H1 (cell line): ENCODE results near the gene LDLRAD4. TPM values are rescaled to one million over a fixed set of nuclear protein-coding genes. Genes with fewer than 3 reads are reported as not detected.

Experiments used
- CTCF ChIA-PET: fragments of 300-600 bp; sonication (Branson Sonifier 250); formaldehyde crosslinking; loops from one replicate; lab custom pipeline; 2021; ENCODE audit not compliant: partially characterized antibody; lab: Charles Lee
- POLR2A ChIA-PET: fragments of 300-600 bp; sonication (Branson Sonifier 250); formaldehyde crosslinking; loops from one replicate; lab custom pipeline; 2021; ENCODE audit warnings: inconsistent platforms; ENCODE audit not compliant: partially characterized antibody; lab: Charles Lee
- DNase-seq, 2 experiments: peaks; one replicate each; pipeline versions ENCODE4 v3.0.0 to v3.0.0-alpha.2; 2010 to 2022; ENCODE audit warnings: low spot score in 2 of 2, low read depth in 1 of 2, mixed read lengths in 1 of 2
- FAIRE-seq: peaks from 2 replicates; lab custom pipeline; 2011; peaks lifted over from hg19 to GRCh38; lab: Jason Lieb, UNC
- H2AFZ ChIP-seq: 2 replicates; pipeline ENCODE4 v1.8.1; 2012; ENCODE audit warnings: low read length, inconsistent platforms
- H2AK5ac ChIP-seq: 2 replicates; pipeline ENCODE4 v1.6.1; 2013; ENCODE audit warnings: low read depth, low read length
- H2BK120ac ChIP-seq: replicated peaks from 2 replicates; pipeline ENCODE3; 2013; ENCODE audit warnings: low read depth, low read length, inconsistent platforms
- H2BK12ac ChIP-seq: 2 replicates; pipeline ENCODE4 v1.6.1; 2013; ENCODE audit warnings: low read depth, low read length
- H2BK15ac ChIP-seq: 2 replicates; pipeline ENCODE4 v1.6.1; 2013; ENCODE audit warnings: low read length
- H2BK20ac ChIP-seq: 2 replicates; pipeline ENCODE4 v1.6.1; 2013; ENCODE audit warnings: low read length
- H2BK5ac ChIP-seq: 2 replicates; pipeline ENCODE4 v1.6.1; 2013; ENCODE audit warnings: low read depth, low read length
- H3K14ac ChIP-seq: 2 replicates; pipeline ENCODE4 v1.6.1; 2013; ENCODE audit warnings: inconsistent platforms; ENCODE audit not compliant: insufficient read length
- H3K18ac ChIP-seq: 2 replicates; pipeline ENCODE4 v1.6.1; 2013; ENCODE audit warnings: low read length; ENCODE audit errors: extremely low read depth
- H3K23ac ChIP-seq: 2 replicates; pipeline ENCODE4 v1.6.1; 2013; ENCODE audit warnings: inconsistent platforms; ENCODE audit not compliant: insufficient read length
- H3K23me2 ChIP-seq: 2 replicates; pipeline ENCODE4 v1.6.1; 2013; ENCODE audit warnings: low read depth, low read length
- H3K27ac ChIP-seq: 2 replicates; pipeline ENCODE4 v1.6.1; 2011; ENCODE audit warnings: low read depth, low read length, inconsistent platforms
- H3K27me3 ChIP-seq, 4 experiments: replicated peaks in 1 of 4; 1 replicate in 1 of 4; 2 replicates in 3 of 4; pipeline versions ENCODE4 v1.6.1 to v1.8.1; 2011 to 2013; ENCODE audit warnings: low read length in 3 of 4, mild to moderate bottlenecking in 3 of 4, inconsistent platforms in 2 of 4, mixed read lengths in 2 of 4, moderate library complexity in 1 of 4; ENCODE audit not compliant: control insufficient read depth in 3 of 4, insufficient read depth in 3 of 4; ENCODE audit errors: extremely low read depth in 1 of 4
- H3K36me3 ChIP-seq, 4 experiments: 2 replicates each; pipeline versions ENCODE4 v1.6.1 to v1.8.1; 2011 to 2013; ENCODE audit warnings: mild to moderate bottlenecking in 4 of 4, low read length in 3 of 4, moderate library complexity in 2 of 4, control low read depth in 1 of 4, inconsistent platforms in 1 of 4; ENCODE audit not compliant: insufficient read depth in 4 of 4, control insufficient read depth in 2 of 4
- H3K4ac ChIP-seq: replicated peaks from 2 replicates; pipeline ENCODE3; 2013; ENCODE audit warnings: low read length, low read depth, mixed read lengths, inconsistent platforms; ENCODE audit not compliant: insufficient read length
- H3K4me1 ChIP-seq, 4 experiments: replicated peaks in 1 of 4; 1 replicate in 1 of 4; 2 replicates in 3 of 4; pipeline versions ENCODE4 v1.6.1 to v1.8.1; 2011 to 2013; ENCODE audit warnings: low read length in 3 of 4, inconsistent platforms in 2 of 4, mixed read lengths in 1 of 4; ENCODE audit not compliant: insufficient read depth in 4 of 4, control insufficient read depth in 3 of 4
- H3K4me2 ChIP-seq, 2 experiments: 2 replicates each; pipeline versions ENCODE4 v1.6.1 to v1.8.1; 2011 to 2013; ENCODE audit warnings: low read depth in 2 of 2, low read length in 2 of 2, control low read depth in 1 of 2, inconsistent platforms in 1 of 2, mild to moderate bottlenecking in 1 of 2; ENCODE audit not compliant: insufficient read depth in 1 of 2
- H3K4me3 ChIP-seq, 4 experiments: fragments of 200-600, 300-600 bp in 1 of 4; sonication (generic), shearing (Covaris generic), sonication (Bioruptor Twin) in 1 of 4; 2 replicates each; pipeline versions ENCODE4 v1.5.1 to v1.8.1; 2011 to 2016; ENCODE audit warnings: low read length in 4 of 4, low read depth in 3 of 4, control low read depth in 2 of 4, inconsistent platforms in 2 of 4, mild to moderate bottlenecking in 2 of 4, mixed read lengths in 1 of 4, moderate library complexity in 1 of 4; ENCODE audit not compliant: insufficient read depth in 2 of 4; ENCODE audit errors: extremely low read depth in 1 of 4
- H3K56ac ChIP-seq: replicated peaks from 2 replicates; pipeline ENCODE3; 2013; ENCODE audit warnings: low read depth, mild to moderate bottlenecking, mixed read lengths, low read length, inconsistent platforms; ENCODE audit not compliant: insufficient read length
- H3K79me1 ChIP-seq: 2 replicates; pipeline ENCODE4 v1.6.1; 2013; ENCODE audit warnings: low read depth, low read length, control low read depth
- H3K79me2 ChIP-seq, 2 experiments: 2 replicates each; pipeline versions ENCODE4 v1.6.1 to v1.8.1; 2012 to 2013; ENCODE audit warnings: low read length in 2 of 2, mild to moderate bottlenecking in 2 of 2, inconsistent platforms in 1 of 2; ENCODE audit not compliant: insufficient read depth in 2 of 2, control insufficient read depth in 1 of 2
- H3K9ac ChIP-seq, 4 experiments: replicated peaks in 1 of 4; 1 replicate in 1 of 4; 2 replicates in 3 of 4; pipeline versions ENCODE4 v1.6.1 to v1.8.1; 2011 to 2013; ENCODE audit warnings: low read depth in 3 of 4, low read length in 3 of 4, control low read depth in 2 of 4, mild to moderate bottlenecking in 2 of 4, moderate library complexity in 2 of 4, inconsistent platforms in 1 of 4; ENCODE audit errors: extremely low read depth in 1 of 4
- H3K9me3 ChIP-seq, 2 experiments: 2 replicates each; pipeline versions ENCODE4 v1.6.1 to v1.8.1; 2012 to 2013; ENCODE audit warnings: mild to moderate bottlenecking in 2 of 2, moderate library complexity in 2 of 2, control low read depth in 1 of 2, inconsistent platforms in 1 of 2, low read depth in 1 of 2, low read length in 1 of 2, mixed read lengths in 1 of 2; ENCODE audit not compliant: insufficient read depth in 2 of 2
- H4K20me1 ChIP-seq, 2 experiments: replicated peaks in 1 of 2; 2 replicates each; pipeline versions ENCODE3 to v1.8.1; 2011 to 2013; ENCODE audit warnings: inconsistent platforms in 2 of 2, low read length in 2 of 2, mild to moderate bottlenecking in 1 of 2; ENCODE audit not compliant: insufficient read depth in 2 of 2, control insufficient read depth in 1 of 2
- H4K5ac ChIP-seq: 2 replicates; pipeline ENCODE4 v1.6.1; 2013; ENCODE audit warnings: low read length, low read depth, mixed read lengths, inconsistent platforms; ENCODE audit not compliant: insufficient read length
- H4K8ac ChIP-seq: 2 replicates; pipeline ENCODE4 v1.8.0; 2013; ENCODE audit warnings: mild to moderate bottlenecking, moderate library complexity, low read length, inconsistent platforms; ENCODE audit not compliant: insufficient read depth; ENCODE audit errors: extremely low read depth
- H4K91ac ChIP-seq: replicated peaks from 2 replicates; pipeline ENCODE3; 2013; ENCODE audit warnings: low read length, mixed read lengths, inconsistent platforms; ENCODE audit not compliant: insufficient read length
- TBP ChIP-seq: IDR thresholded peaks from 2 replicates; pipeline ENCODE4 v1.6.1; 2011; ENCODE audit warnings: low read depth, low read length, improper control_type of control experiment
- WGBS, 2 experiments: shearing (Covaris generic) in 1 of 2; methylation state at CpG; one replicate each; pipeline versions ENCODE4 v1.1.6 to v1.1.7; 2013 to 2015; ENCODE audit warnings: low lambda C conversion rate in 2 of 2, mixed read lengths in 2 of 2, inconsistent platforms in 1 of 2, low coverage in 1 of 2, missing lambda C conversion rate in 1 of 2; ENCODE audit not compliant: insufficient replicate concordance in 2 of 2, insufficient coverage in 1 of 2, insufficient read length in 1 of 2; ENCODE audit errors: extremely low coverage in 1 of 2, missing lambda C conversion rate in 1 of 2; 5-methylcytosine and 5-hydroxymethylcytosine counted together
- polyA plus RNA-seq, 7 experiments: library from polyadenylated mRNA; depleted of rRNA in 3 of 7; stranded (reverse) in 5 of 7; unstranded in 2 of 7; fragments of >200 nt in 5 of 7; fragments of 200-250 nt in 2 of 7; gene quantifications; 1 replicate in 5 of 7; 2 replicates in 1 of 7; 4 replicates in 1 of 7; pipeline versions ENCODE4 v1.2.1 to v1.2.3, GENCODE V29; 2011 to 2013; ENCODE audit warnings: missing spikeins in 2 of 7, mixed read lengths in 2 of 7
- total RNA-seq: library from RNA; stranded (reverse); fragmentation: NEBNext Ultra II Directional; extraction: Animal tissue kit (Norgen Biotek cat#: 25700); gene quantifications from 2 replicates; pipeline ENCODE4 v1.2.1, GENCODE V29; 2021

Gene LDLRAD4
- total and polyA plus RNA-seq, 2 of the 8 experiments (the other 6 are each of a cell fraction or from before 2014, with no cell fraction given): 0.77 to 1.4 TPM

- no peak overlapping the region for H2BK15ac ChIP-seq
- ChIA-PET CTCF (interaction anchor here (0.9 to 9.2 kb wide), 5 partner anchors 9 to 225 kb away, joined by 3 to 73 read pairs (median 3); no protein-coding TSS in a partner anchor), POLR2A (no interaction called here)
- H2BK12ac ChIP-seq: no peak overlapping the region
- FAIRE-seq: no peak
- no peak overlapping the region for H3K23ac ChIP-seq
- WGBS, 2 experiments: 91% methylated on average over 28 of the region's 28 CpGs; no CpG with 5 or more reads in 1 of the 2 experiments
- H3K27me3 ChIP-seq: no peaks in the 10 kb centered on the region
- no peak overlapping the region for H2BK20ac ChIP-seq
- no peak overlapping the region for H3K4me2 ChIP-seq
- no peak overlapping the region for H3K27ac ChIP-seq
- no peak overlapping the region for H3K9ac ChIP-seq
- H3K36me3 ChIP-seq: no peaks in the 10 kb centered on the region
- no peak overlapping the region for H3K18ac ChIP-seq
- H3K79me1 ChIP-seq: no peaks in the 10 kb centered on the region
- no peak for DNase-seq
- peaks cover 0 to 3% of the 10 kb centered on the region in 2 experiments; a peak in 1 of 4 replicates for H3K9me3 ChIP-seq
- no peak overlapping the region for H2BK5ac ChIP-seq
- TF ChIP-seq TBP: no peak
- TF ChIP-seq, all 59 proteins: peak for 0
- no peak overlapping the region for H4K91ac ChIP-seq
- no peak overlapping the region for H3K56ac ChIP-seq
- H2AK5ac ChIP-seq: no peak overlapping the region
- no peaks in the 10 kb centered on the region for H3K4me1 ChIP-seq
- no peak overlapping the region for H2AFZ ChIP-seq
- H2BK120ac ChIP-seq: no peak overlapping the region
- H4K20me1 ChIP-seq: no peaks in the 10 kb centered on the region
- no peak overlapping the region for H3K4me3 ChIP-seq
- no peaks in the 10 kb centered on the region for H3K23me2 ChIP-seq
- H4K8ac ChIP-seq: no peak overlapping the region
- H3K79me2 ChIP-seq: no peaks in the 10 kb centered on the region
- H4K5ac ChIP-seq: no peak overlapping the region
- no peak overlapping the region for H3K4ac ChIP-seq
- H3K14ac ChIP-seq: no peak overlapping the region
These were observed 332.1 kb downstream of the LDLRAD4 start for GRCh38 chr18:13550418-13551304.
